Measurements from ENCODE around the gene YBEY. TPM values are rescaled to one million over a fixed set of nuclear protein-coding genes. Genes with fewer than 3 reads are reported as not detected.
"Not testable (repeated sequence)": the region's sequence is repeated elsewhere in the genome, so short reads cannot be mapped to it uniquely, and the experiment has no call there.

Gene YBEY
- total RNA-seq, 2 donors from 2014 or later, result 8.1 to 10.9 TPM

GRCh38 chr21:46299167-46299566 is 13.0 kb downstream of the YBEY start:
- H3K9me3 Mint-ChIP-seq, result no peaks in the 10 kb centered on the region
- H3K27me3 Mint-ChIP-seq, result no peaks in the 10 kb centered on the region
- H3K36me3 Mint-ChIP-seq, result no peaks in the 10 kb centered on the region
- ATAC-seq, result no peak
- no peak overlapping the region for H3K4me3 Mint-ChIP-seq
- DNase-seq (ENCODE audit: low spot score), result no peak
- peaks cover 0 to 17% of the 10 kb centered on the region in 2 donors for H3K4me1 Mint-ChIP-seq (ENCODE audit: low read depth in 2 of 2)
- H3K27ac Mint-ChIP-seq, result no peak overlapping the region

GRCh38 chr21:46301759-46302158 is 15.6 kb downstream of the YBEY start:
- Mint-ChIP-seq H3K4me3 (no peak overlapping the region), H3K4me1 (ENCODE audit: low read depth in 2 of 2) (peaks cover 0 to 10% of the 10 kb centered on the region in 2 donors), H3K36me3 (peaks cover 8% of the 10 kb centered on the region), H3K27me3 (no peaks in the 10 kb centered on the region), H3K27ac (no peak overlapping the region), H3K9me3 (no peaks in the 10 kb centered on the region)
- DNase-seq (ENCODE audit: low spot score) (no peak), ATAC-seq (no peak)

GRCh38 chr21:46304437-46304836 is 18.3 kb downstream of the YBEY start:
- no peak for ATAC-seq
- Mint-ChIP-seq H3K27me3 (no peaks in the 10 kb centered on the region), H3K9me3 (no peaks in the 10 kb centered on the region), H3K27ac (no peak overlapping the region), H3K36me3 (peaks cover 8% of the 10 kb centered on the region), H3K4me3 (no peak overlapping the region), H3K4me1 (ENCODE audit: low read depth in 2 of 2) (peaks cover 0 to 11% of the 10 kb centered on the region in 2 donors)
- DNase-seq (ENCODE audit: low spot score), result no peak

GRCh38 chr21:46304955-46305354 is 18.8 kb downstream of the YBEY start:
- Mint-ChIP-seq H3K27me3 (no peaks in the 10 kb centered on the region), H3K36me3 (peaks cover 8% of the 10 kb centered on the region), H3K27ac (no peak overlapping the region), H3K9me3 (no peaks in the 10 kb centered on the region), H3K4me1 (ENCODE audit: low read depth in 2 of 2) (peaks cover 0 to 11% of the 10 kb centered on the region in 2 donors), H3K4me3 (no peak overlapping the region)
- DNase-seq (ENCODE audit: low spot score) (no peak), ATAC-seq (peak; percentile 21 to 55)

GRCh38 chr21:46307625-46308024 is 21.5 kb downstream of the YBEY start:
- H3K27ac Mint-ChIP-seq, result no peak overlapping the region
- ATAC-seq (peak; percentile 43 to 69), DNase-seq (ENCODE audit: low spot score) (no peak)
- H3K9me3 Mint-ChIP-seq, result no peaks in the 10 kb centered on the region
- H3K4me1 Mint-ChIP-seq (ENCODE audit: low read depth in 2 of 2), result peaks cover 0 to 11% of the 10 kb centered on the region in 2 donors
- H3K4me3 Mint-ChIP-seq, result no peak overlapping the region
- peaks cover 8% of the 10 kb centered on the region for H3K36me3 Mint-ChIP-seq
- no peaks in the 10 kb centered on the region for H3K27me3 Mint-ChIP-seq

- Mint-ChIP-seq H3K9me3 (no peaks in the 10 kb centered on the region), H3K27me3 (no peaks in the 10 kb centered on the region), H3K27ac (no peak overlapping the region), H3K4me3 (no peak overlapping the region), H3K4me1 (ENCODE audit: low read depth in 2 of 2) (peaks cover 0 to 11% of the 10 kb centered on the region in 2 donors), H3K36me3 (peaks cover 8% of the 10 kb centered on the region)
- ATAC-seq, result no peak
- DNase-seq (ENCODE audit: low spot score), result no peak
These were observed 22.3 kb downstream of the YBEY start for GRCh38 chr21:46308431-46308830.

- not testable (repeated sequence) for DNase-seq (ENCODE audit: low spot score); H3K4me1 Mint-ChIP-seq (ENCODE audit: low read depth in 2 of 2); H3K4me3 Mint-ChIP-seq; ATAC-seq; H3K27me3 Mint-ChIP-seq; H3K27ac Mint-ChIP-seq; H3K9me3 Mint-ChIP-seq; H3K36me3 Mint-ChIP-seq
These were observed 24.1 kb downstream of the YBEY start for GRCh38 chr21:46310260-46310659.

GRCh38 chr21:46311568-46311967 is 25.4 kb downstream of the YBEY start:
- no peaks in the 10 kb centered on the region for H3K27me3 Mint-ChIP-seq
- H3K27ac Mint-ChIP-seq, result no peak overlapping the region
- H3K4me3 Mint-ChIP-seq, result no peak overlapping the region
- H3K4me1 Mint-ChIP-seq (ENCODE audit: low read depth in 2 of 2), result peaks cover 0 to 6% of the 10 kb centered on the region in 2 donors
- DNase-seq (ENCODE audit: low spot score) (no peak), ATAC-seq (no peak)
- H3K36me3 Mint-ChIP-seq, result no peaks in the 10 kb centered on the region
- H3K9me3 Mint-ChIP-seq, result no peaks in the 10 kb centered on the region

- Mint-ChIP-seq H3K36me3 (no peaks in the 10 kb centered on the region), H3K27me3 (no peaks in the 10 kb centered on the region), H3K4me1 (ENCODE audit: low read depth in 2 of 2) (no peaks in the 10 kb centered on the region), H3K9me3 (no peaks in the 10 kb centered on the region), H3K27ac (no peak overlapping the region), H3K4me3 (no peak overlapping the region)
- ATAC-seq (no peak), DNase-seq (ENCODE audit: low spot score) (no peak)
These were observed 26.8 kb downstream of the YBEY start for GRCh38 chr21:46312949-46313348.

- ATAC-seq (no peak), DNase-seq (ENCODE audit: low spot score) (no peak)
- Mint-ChIP-seq H3K4me1 (ENCODE audit: low read depth in 2 of 2) (no peaks in the 10 kb centered on the region), H3K27me3 (no peaks in the 10 kb centered on the region), H3K9me3 (no peaks in the 10 kb centered on the region), H3K27ac (no peak overlapping the region), H3K36me3 (no peaks in the 10 kb centered on the region), H3K4me3 (no peak overlapping the region)
These were observed 28.4 kb downstream of the YBEY start for GRCh38 chr21:46314441-46315020.

GRCh38 chr21:46316708-46317324 is 30.7 kb downstream of the YBEY start:
- ATAC-seq (no peak), DNase-seq (ENCODE audit: low spot score) (no peak)
- H3K4me1 Mint-ChIP-seq (ENCODE audit: low read depth in 2 of 2), result peaks cover 6 to 8% of the 10 kb centered on the region in 2 donors
- no peaks in the 10 kb centered on the region for H3K36me3 Mint-ChIP-seq
- no peak overlapping the region for H3K4me3 Mint-ChIP-seq
- no peak overlapping the region for H3K27ac Mint-ChIP-seq
- no peaks in the 10 kb centered on the region for H3K9me3 Mint-ChIP-seq
- H3K27me3 Mint-ChIP-seq, result no peaks in the 10 kb centered on the region

- DNase-seq (ENCODE audit: low spot score) (no peak), ATAC-seq (no peak)
- Mint-ChIP-seq H3K4me3 (no peak overlapping the region), H3K27ac (no peak overlapping the region), H3K9me3 (no peaks in the 10 kb centered on the region), H3K27me3 (no peaks in the 10 kb centered on the region), H3K4me1 (ENCODE audit: low read depth in 2 of 2) (peaks cover 9 to 10% of the 10 kb centered on the region in 2 donors), H3K36me3 (no peaks in the 10 kb centered on the region)
These were observed 31.7 kb downstream of the YBEY start for GRCh38 chr21:46317710-46318463.

- Mint-ChIP-seq H3K27me3 (no peaks in the 10 kb centered on the region), H3K27ac (no peak overlapping the region), H3K36me3 (no peaks in the 10 kb centered on the region), H3K4me1 (ENCODE audit: low read depth in 2 of 2) (peaks cover 10 to 13% of the 10 kb centered on the region in 2 donors), H3K9me3 (no peaks in the 10 kb centered on the region), H3K4me3 (no peak overlapping the region)
- ATAC-seq (no peak), DNase-seq (ENCODE audit: low spot score) (no peak)
These were observed 32.3 kb downstream of the YBEY start for GRCh38 chr21:46318464-46318845.

GRCh38 chr21:46319186-46319585 is 33.0 kb downstream of the YBEY start:
- H3K4me3 Mint-ChIP-seq, result no peak overlapping the region

More at GRCh38 chr21:46319186-46319585, 33.0 kb downstream of the YBEY start:
- no peak for DNase-seq (ENCODE audit: low spot score)
- no peak for ATAC-seq
- no peak overlapping the region for H3K27ac Mint-ChIP-seq
- no peaks in the 10 kb centered on the region for H3K36me3 Mint-ChIP-seq
- no peaks in the 10 kb centered on the region for H3K9me3 Mint-ChIP-seq
- peaks cover 10 to 13% of the 10 kb centered on the region in 2 donors for H3K4me1 Mint-ChIP-seq (ENCODE audit: low read depth in 2 of 2)
- H3K27me3 Mint-ChIP-seq, result no peaks in the 10 kb centered on the region
